ENCODE measurements around the gene TAP1. TPM values are rescaled to one million over a fixed set of nuclear protein-coding genes. Genes with fewer than 3 reads are reported as not detected.

The TAP1 gene
- total and polyA plus RNA-seq, 9 of the 15 experiments (the other 6 are each of a cell fraction or from before 2014, with no cell fraction given), result 1.3 to 6.0 (median 4.2) TPM

- intact Hi-C loops (cut with micrococcal nuclease), result loop anchor here (5.0 kb wide), 1 partner anchor 41 kb away; no protein-coding TSS in a partner anchor
Measured at GRCh38 chr6:32825966-32826365, 27.5 kb downstream of the TAP1 start.

More at GRCh38 chr6:32825966-32826365, 27.5 kb downstream of the TAP1 start:
- BruUV-seq (replicated peaks), result no TSS peak
- peak in 1 of 4 experiments; percentile 32 for DNase-seq (ENCODE audit: extremely low read depth in 1 of 4, low spot score in 3 of 4)
- peaks cover 31% of the 10 kb centered on the region for H3K36me3 ChIP-seq (ENCODE audit: control insufficient read depth, insufficient read depth, low read length)
- no peaks in the 10 kb centered on the region for H4K20me1 ChIP-seq (replicated peaks; ENCODE audit: control insufficient read depth, insufficient read depth, low read length)
- POLR2A ChIA-PET, result interaction anchor here (1.0 to 2.2 kb wide), 6 partner anchors 9 to 146 kb away, joined by 3 to 14 read pairs (median 7); partner anchors contain the start of gene TAP2
- FAIRE-seq, result peak; percentile 77
- 69% methylated on average over 2 of the region's 2 CpGs for WGBS (ENCODE audit: insufficient coverage, low coverage, missing lambda C conversion rate)
- no peaks in the 10 kb centered on the region for H3K4me1 ChIP-seq (replicated peaks in 1 of 2; ENCODE audit: control insufficient read depth in 2 of 2, insufficient read depth in 2 of 2, low read length in 2 of 2)
- peak; percentile 77 for ATAC-seq
- no peak overlapping the region for H3K4me3 ChIP-seq
- CTCF ChIA-PET (ENCODE audit: low intra/inter-chr PET ratio), result interaction anchor here (3.7 kb wide), 1 partner anchor 42 kb away, joined by 24 read pairs; no protein-coding TSS in a partner anchor
- no peak overlapping the region for H2AFZ ChIP-seq (ENCODE audit: low read depth, low read length)
- no peaks in the 10 kb centered on the region for H3K9me1 ChIP-seq (ENCODE audit: control insufficient read depth, insufficient read depth, low read length)
- TF ChIP-seq DEAF1 (CRISPR knock-in tag; IDR thresholded peaks at IDR 0.05) (0 out of 2 replicates have a peak, but pooled peaks have one; percentile 23), TEAD2 (tag; IDR thresholded peaks at IDR 0.05) (no peak), CTCF (IDR thresholded peaks at IDR 0.05 in 2 of 3, conservative IDR thresholded peaks at IDR 0.05 in 1 of 3; ENCODE audit: insufficient read depth in 2 of 3, low read depth in 1 of 3, low read length in 3 of 3) (peak; percentile 46 to 65 (median 46); a peak in 4 of 6 replicates), SMC3 (conservative IDR thresholded peaks at IDR 0.05; ENCODE audit: insufficient read depth, low read depth, low read length) (0 out of 2 replicates have a peak, but pooled peaks have one; percentile 27), REST (IDR thresholded peaks at IDR 0.05; ENCODE audit: borderline replicate concordance) (peak; percentile 47; the same call in 1 of the 2 replicates), REST (CRISPR knock-in tag; IDR thresholded peaks at IDR 0.05; ENCODE audit: low read depth) (no peak), CC2D1A (IDR thresholded peaks at IDR 0.05) (0 out of 2 replicates have a peak, but pooled peaks have one; percentile 25), RAD21 (CRISPR knock-in tag; conservative IDR thresholded peaks at IDR 0.05 in 1 of 2, IDR thresholded peaks at IDR 0.05 in 1 of 2) (peak; percentile 57 to 77), SNRNP70 (optimal IDR thresholded peaks at IDR 0.05; ENCODE audit: low read depth, low read length) (no peak)
- in situ Hi-C loops (cut with MboI), result no loop called here
- no peak overlapping the region for H3K4me2 ChIP-seq (ENCODE audit: insufficient read depth, low read length)
- H3K27me3 ChIP-seq (ENCODE audit: control insufficient read depth in 2 of 2, insufficient read depth in 2 of 2, low read length in 2 of 2), result no peaks in the 10 kb centered on the region
- no peaks in the 10 kb centered on the region for H3K9me3 ChIP-seq (replicated peaks; ENCODE audit: control insufficient read depth, insufficient read depth, low read depth, low read length)
- no peaks in the 10 kb centered on the region for H3K79me2 ChIP-seq (ENCODE audit: control insufficient read depth, insufficient read depth, low read length)
- H3K9ac ChIP-seq (ENCODE audit: insufficient read depth in 1 of 2, low read depth in 2 of 2, low read length in 2 of 2), result no peak overlapping the region
- no peak overlapping the region for H3K27ac ChIP-seq (ENCODE audit: extremely low read depth, low read depth, low read length)

Data from K562 (cell line).